Measurements from ENCODE around the gene LRRC2. TPM values are rescaled to one million over a fixed set of nuclear protein-coding genes. Genes with fewer than 3 reads are reported as not detected.
A peak's percentile ranks its signal among the peaks of the same experiment; 100 is the strongest.

LRRC2 gene, protein sequence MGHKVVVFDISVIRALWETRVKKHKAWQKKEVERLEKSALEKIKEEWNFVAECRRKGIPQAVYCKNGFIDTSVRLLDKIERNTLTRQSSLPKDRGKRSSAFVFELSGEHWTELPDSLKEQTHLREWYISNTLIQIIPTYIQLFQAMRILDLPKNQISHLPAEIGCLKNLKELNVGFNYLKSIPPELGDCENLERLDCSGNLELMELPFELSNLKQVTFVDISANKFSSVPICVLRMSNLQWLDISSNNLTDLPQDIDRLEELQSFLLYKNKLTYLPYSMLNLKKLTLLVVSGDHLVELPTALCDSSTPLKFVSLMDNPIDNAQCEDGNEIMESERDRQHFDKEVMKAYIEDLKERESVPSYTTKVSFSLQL
- total RNA-seq, result not detected in 2 replicates

DNA sequence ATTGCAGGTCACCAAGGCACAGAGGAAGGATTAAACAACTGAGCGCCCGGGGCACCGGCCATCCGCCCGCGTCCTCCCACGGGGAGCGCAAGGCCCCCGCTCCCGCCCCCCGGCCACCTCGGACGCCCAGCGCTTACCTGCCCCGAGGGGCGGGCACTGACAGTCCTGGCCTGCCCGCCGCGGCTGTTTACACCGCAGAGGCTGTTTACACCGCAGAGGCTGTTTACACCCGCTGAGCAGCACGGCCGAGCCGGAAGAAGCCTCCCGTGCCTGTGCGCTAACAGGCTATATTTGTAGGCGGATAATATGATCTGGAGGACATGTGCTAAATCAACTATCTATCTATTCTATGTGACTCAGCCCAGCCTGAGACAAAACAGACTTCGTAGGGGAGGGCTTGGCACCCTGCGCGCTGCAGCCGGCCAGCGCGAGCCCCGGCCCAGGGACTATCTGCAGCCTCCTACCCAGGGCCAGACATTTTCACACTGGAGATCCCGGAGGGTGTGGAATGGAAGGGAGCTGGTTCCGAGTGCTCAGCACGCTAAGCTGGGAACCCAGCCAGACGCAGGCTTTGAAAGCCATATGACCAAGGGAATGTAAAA, at the start of gene LRRC2:
TSS of gene LRRC2 (minus strand) at position 263 of the 602 bp plus-strand sequence. CDS start 14,711 bp downstream, outside the sequence.
- CTCF ChIA-PET, result interaction anchor here (2.2 to 3.9 kb wide), 2 partner anchors 77 kb away, joined by 12 to 13 read pairs; no protein-coding TSS in a partner anchor
- no peak within 1 kb of the TSS for H3K27ac Mint-ChIP-seq

DNA sequence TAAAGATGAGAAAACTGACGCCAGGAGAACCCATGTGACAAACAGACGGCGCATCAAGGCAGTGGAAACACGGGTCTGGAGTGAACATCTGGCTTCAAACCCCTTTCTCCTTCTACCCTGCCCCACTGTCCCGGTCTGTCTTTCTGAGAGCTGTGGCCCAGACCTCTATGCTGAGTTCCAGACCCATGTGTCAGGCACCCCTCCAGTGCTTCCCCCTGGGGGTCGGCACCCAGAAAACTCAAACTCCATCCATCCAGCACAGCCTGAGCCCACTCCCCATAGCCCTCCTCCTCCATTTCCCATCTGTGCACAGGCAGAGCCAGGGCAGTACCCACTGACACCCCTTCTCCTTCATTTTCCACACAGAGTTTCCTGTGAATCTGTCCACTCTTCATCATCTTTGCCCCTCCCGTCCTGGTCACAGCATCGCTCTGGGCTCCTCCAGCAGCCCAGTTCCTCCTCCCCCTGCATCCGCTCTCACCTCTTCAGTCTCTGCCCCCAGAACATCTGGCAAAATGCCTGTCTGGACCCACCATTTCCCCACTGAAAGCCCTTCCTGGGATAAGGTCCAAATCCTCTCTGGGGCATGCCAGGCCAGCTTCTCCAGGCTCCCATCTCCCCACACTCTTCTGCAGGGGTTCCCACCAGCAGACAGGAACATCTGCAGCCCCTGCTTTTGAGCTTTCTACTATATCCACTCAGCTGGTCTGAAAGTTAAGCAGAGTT, 49.1 kb upstream of the LRRC2 start:
- no peaks in the 10 kb centered on the region for H3K9me3 Mint-ChIP-seq
- H3K4me1 Mint-ChIP-seq, result no peaks in the 10 kb centered on the region
- ATAC-seq (ENCODE audit: low read depth) (no peak), DNase-seq (no peak)
- POLR2A ChIA-PET, result no interaction called here
- no peaks in the 10 kb centered on the region for H3K36me3 Mint-ChIP-seq (ENCODE audit: low read depth)
- no peak overlapping the region for H3K27ac Mint-ChIP-seq
- TF ChIP-seq, protein P1, sequence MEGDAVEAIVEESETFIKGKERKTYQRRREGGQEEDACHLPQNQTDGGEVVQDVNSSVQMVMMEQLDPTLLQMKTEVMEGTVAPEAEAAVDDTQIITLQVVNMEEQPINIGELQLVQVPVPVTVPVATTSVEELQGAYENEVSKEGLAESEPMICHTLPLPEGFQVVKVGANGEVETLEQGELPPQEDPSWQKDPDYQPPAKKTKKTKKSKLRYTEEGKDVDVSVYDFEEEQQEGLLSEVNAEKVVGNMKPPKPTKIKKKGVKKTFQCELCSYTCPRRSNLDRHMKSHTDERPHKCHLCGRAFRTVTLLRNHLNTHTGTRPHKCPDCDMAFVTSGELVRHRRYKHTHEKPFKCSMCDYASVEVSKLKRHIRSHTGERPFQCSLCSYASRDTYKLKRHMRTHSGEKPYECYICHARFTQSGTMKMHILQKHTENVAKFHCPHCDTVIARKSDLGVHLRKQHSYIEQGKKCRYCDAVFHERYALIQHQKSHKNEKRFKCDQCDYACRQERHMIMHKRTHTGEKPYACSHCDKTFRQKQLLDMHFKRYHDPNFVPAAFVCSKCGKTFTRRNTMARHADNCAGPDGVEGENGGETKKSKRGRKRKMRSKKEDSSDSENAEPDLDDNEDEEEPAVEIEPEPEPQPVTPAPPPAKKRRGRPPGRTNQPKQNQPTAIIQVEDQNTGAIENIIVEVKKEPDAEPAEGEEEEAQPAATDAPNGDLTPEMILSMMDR (IDR thresholded peaks at IDR 0.05), result no peak
- intact Hi-C loops (cut with micrococcal nuclease), result no loop called here
- CTCF ChIA-PET, result no interaction called here
- peaks cover 26% of the 10 kb centered on the region for H3K27me3 Mint-ChIP-seq
- H3K4me3 Mint-ChIP-seq, result no peak overlapping the region

More for the DNA sequence above, at the start of gene LRRC2:
- TF ChIP-seq, protein P1 (IDR thresholded peaks at IDR 0.05), result no peak
- ATAC-seq (ENCODE audit: low read depth) (peak; percentile 45), DNase-seq (no peak)
- peaks cover 27% of the 10 kb centered on the region for H3K27me3 Mint-ChIP-seq
- H3K4me1 Mint-ChIP-seq, result peaks cover 11% of the 10 kb centered on the region
- no peaks in the 10 kb centered on the region for H3K36me3 Mint-ChIP-seq (ENCODE audit: low read depth)
- no peaks in the 10 kb centered on the region for H3K9me3 Mint-ChIP-seq
- H3K4me3 Mint-ChIP-seq, result peak within 1 kb of the TSS; percentile 64
- intact Hi-C loops (cut with micrococcal nuclease), result no loop called here
- POLR2A ChIA-PET, result no interaction called here

DNA sequence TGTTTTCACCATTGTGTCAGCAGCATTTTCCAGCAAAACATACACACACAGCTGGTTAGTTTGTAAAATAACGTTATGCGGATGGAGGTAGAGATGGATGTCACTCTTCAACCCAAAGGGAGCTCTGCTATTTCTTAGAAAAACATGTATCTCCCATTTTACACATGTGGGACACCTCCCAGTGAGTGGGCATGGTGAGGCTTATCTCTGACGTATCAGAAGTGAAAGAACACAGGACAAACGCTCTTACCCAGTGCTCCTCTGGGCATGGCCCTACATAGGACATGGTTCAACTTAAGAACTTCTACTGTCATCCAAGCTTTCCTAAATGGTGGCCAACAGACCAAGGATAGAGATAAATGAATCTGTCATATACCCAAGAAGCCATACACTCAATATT, 48.3 kb upstream of the LRRC2 start:
- ATAC-seq (ENCODE audit: low read depth), result no peak
- Mint-ChIP-seq H3K27me3 (peaks cover 21% of the 10 kb centered on the region), H3K4me1 (no peaks in the 10 kb centered on the region), H3K27ac (no peak overlapping the region), H3K36me3 (ENCODE audit: low read depth) (no peaks in the 10 kb centered on the region), H3K4me3 (no peak overlapping the region), H3K9me3 (no peaks in the 10 kb centered on the region)
- TF ChIP-seq, protein P1 (IDR thresholded peaks at IDR 0.05), result no peak
- no peak for DNase-seq
- ChIA-PET POLR2A (no interaction called here), CTCF (interaction anchor here (1.0 kb wide), 1 partner anchor 15 kb away, joined by 3 read pairs; no protein-coding TSS in a partner anchor)
- intact Hi-C loops (cut with micrococcal nuclease), result no loop called here

DNA sequence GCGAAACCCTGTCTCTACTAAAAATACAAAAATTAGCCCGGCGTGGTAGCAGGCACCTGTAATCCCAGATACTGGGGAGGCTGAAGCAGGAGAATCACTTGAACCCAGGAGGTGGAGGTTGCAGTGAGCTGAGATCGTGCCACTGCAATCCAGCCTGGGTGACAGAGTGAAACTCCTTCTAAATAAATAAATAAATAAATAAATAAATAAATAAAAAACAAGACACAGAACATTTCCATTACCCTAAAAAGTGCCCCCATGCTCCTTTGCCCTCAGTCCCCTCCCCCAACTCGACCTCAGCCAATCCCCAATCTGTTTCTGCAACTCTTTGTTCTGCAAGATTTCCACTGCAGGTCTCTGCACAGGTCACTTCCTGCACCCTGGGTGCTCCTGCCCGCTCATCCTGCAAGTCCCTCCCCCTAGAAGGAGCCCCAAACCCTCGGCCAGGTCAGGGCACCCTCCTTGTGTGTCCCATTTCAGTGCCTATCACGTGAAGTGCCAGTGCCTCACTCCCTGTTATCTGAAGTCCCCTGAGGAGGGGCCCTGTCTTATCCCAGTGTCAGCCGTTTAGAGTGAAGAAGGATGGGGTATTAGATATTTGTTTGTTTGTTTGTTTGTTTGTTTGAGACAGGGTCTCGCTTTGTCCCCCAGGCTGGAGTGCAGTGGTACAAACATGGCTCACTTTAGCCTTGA, 47.4 kb upstream of the LRRC2 start:
- no peak overlapping the region for H3K27ac Mint-ChIP-seq
- H3K9me3 Mint-ChIP-seq, result no peaks in the 10 kb centered on the region
- no peak overlapping the region for H3K4me3 Mint-ChIP-seq
- ChIA-PET CTCF (interaction anchor here (1.0 kb wide), 1 partner anchor 16 kb away, joined by 3 read pairs; no protein-coding TSS in a partner anchor), POLR2A (no interaction called here)
- peaks cover 16% of the 10 kb centered on the region for H3K27me3 Mint-ChIP-seq
- H3K36me3 Mint-ChIP-seq (ENCODE audit: low read depth), result no peaks in the 10 kb centered on the region
- no peak for ATAC-seq (ENCODE audit: low read depth)
- TF ChIP-seq, protein P1 (IDR thresholded peaks at IDR 0.05), result no peak
- no peak for DNase-seq
- intact Hi-C loops (cut with micrococcal nuclease), result no loop called here
- no peaks in the 10 kb centered on the region for H3K4me1 Mint-ChIP-seq

Measured in activated B cell treated with CpG ODN at 0.5 μM for 24 hours (primary cell).